Measurements from ENCODE around the gene LDLRAP1. TPM values are rescaled to one million over a fixed set of nuclear protein-coding genes. Genes with fewer than 3 reads are reported as not detected.

LDLRAP1 gene
- total and polyA plus RNA-seq, 8 donors, result 10.6 to 73.7 (median 17.6) TPM; not detected in 1

DNA sequence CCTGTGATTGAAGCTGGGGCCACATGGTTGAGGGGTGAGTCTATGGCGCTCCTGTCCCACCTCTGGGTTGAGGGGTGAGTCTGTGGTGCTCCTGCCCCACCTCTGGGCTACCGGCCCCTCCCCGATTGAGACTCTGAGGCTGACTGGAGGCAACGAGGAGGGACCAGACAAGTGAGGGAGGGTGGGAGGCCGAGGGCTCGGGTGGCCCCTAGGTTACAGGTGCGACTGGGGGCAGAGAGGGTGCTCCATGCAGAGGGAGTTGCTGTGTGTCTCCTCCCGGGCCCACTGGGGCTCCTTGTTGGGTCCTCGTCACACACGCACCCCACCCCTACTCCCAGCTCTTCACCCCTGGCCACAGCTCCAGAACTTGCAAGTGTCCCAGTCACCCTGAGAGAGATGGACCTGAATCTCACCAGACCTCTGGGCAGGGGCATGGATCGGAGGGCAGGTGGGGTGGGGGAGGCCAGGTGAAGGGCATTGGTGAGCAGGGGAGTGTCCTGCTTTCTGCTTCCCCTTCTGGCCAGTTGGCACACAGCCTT lies 12.8 kb downstream of the LDLRAP1 start:
- intact Hi-C loops (cut with DNase I; ENCODE audit: low total_unique reads), result no loop called here
- no peaks in the 10 kb centered on the region for H3K9me3 ChIP-seq
- TF ChIP-seq, protein P1, sequence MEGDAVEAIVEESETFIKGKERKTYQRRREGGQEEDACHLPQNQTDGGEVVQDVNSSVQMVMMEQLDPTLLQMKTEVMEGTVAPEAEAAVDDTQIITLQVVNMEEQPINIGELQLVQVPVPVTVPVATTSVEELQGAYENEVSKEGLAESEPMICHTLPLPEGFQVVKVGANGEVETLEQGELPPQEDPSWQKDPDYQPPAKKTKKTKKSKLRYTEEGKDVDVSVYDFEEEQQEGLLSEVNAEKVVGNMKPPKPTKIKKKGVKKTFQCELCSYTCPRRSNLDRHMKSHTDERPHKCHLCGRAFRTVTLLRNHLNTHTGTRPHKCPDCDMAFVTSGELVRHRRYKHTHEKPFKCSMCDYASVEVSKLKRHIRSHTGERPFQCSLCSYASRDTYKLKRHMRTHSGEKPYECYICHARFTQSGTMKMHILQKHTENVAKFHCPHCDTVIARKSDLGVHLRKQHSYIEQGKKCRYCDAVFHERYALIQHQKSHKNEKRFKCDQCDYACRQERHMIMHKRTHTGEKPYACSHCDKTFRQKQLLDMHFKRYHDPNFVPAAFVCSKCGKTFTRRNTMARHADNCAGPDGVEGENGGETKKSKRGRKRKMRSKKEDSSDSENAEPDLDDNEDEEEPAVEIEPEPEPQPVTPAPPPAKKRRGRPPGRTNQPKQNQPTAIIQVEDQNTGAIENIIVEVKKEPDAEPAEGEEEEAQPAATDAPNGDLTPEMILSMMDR (IDR thresholded peaks at IDR 0.05), result no peak
- no peak for TF ChIP-seq POLR2A (IDR thresholded peaks at IDR 0.05)
- TF ChIP-seq POLR2AphosphoS5 (IDR thresholded peaks at IDR 0.05), result no peak
- TF ChIP-seq EP300 (IDR thresholded peaks at IDR 0.05), result no peak
- H3K27ac ChIP-seq, result peak overlapping the region in 3 of 5 donors; percentile 3 to 16 (median 14)
- DNase-seq, result no peak
- H3K4me3 ChIP-seq, result no peak overlapping the region
- H3K4me1 ChIP-seq, result peaks cover 28 to 74% (median 45%) of the 10 kb centered on the region in 4 donors
- no peaks in the 10 kb centered on the region for H3K27me3 ChIP-seq
- 85 to 94% (median 90%) methylated on average over 10 to 11 of the region's 11 CpGs for WGBS, 5 donors
- peaks cover 16 to 49% (median 45%) of the 10 kb centered on the region in 4 donors for H3K36me3 ChIP-seq

DNA sequence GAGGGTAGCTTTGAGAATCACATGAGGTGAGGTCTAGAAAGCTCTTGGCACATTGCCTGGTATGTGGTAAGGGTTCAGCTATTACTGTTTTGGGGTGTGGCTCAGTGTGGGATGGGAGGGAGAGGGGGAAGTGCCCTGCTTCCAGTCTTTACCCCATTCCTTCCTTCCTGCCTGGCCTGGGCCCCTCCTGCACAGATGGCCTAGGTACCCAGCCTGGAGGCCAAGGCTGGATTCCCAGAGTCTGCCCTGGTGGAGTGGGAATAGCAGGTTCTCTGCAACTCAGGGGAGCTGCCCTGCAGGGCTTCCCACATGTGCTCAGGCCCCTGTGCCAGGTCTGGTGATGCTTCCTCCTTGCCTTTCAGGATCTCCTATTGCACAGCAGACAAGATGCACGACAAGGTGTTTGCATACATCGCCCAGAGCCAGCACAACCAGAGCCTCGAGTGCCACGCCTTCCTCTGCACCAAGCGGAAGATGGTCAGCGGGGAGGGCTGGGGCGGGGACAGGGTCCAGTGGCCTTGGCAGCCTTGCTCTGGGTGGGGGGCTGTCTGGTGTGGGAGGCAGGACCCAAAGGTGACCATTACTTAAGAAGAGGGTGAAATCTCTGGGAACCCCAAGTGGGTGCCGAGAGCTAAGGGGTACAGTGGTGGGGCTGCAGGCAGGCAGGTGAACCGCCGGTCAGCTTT lies 13.5 kb downstream of the LDLRAP1 start:
- Histone ChIP-seq H3K36me3 (peaks cover 16 to 53% (median 45%) of the 10 kb centered on the region in 4 donors), H3K4me1 (peaks cover 23 to 74% (median 45%) of the 10 kb centered on the region in 4 donors), H3K27me3 (no peaks in the 10 kb centered on the region), H3K4me3 (no peak overlapping the region), H3K9me3 (no peaks in the 10 kb centered on the region), H3K27ac (peak overlapping the region in 2 of 5 donors; percentile 16 to 26)
- TF ChIP-seq, protein P1 (IDR thresholded peaks at IDR 0.05), result no peak
- no peak for TF ChIP-seq EP300 (IDR thresholded peaks at IDR 0.05)
- WGBS, 5 donors, result 71 to 90% (median 82%) methylated on average over 10 of the region's 10 CpGs
- peak in 1 of 2 donors; percentile 81 for DNase-seq
- intact Hi-C loops (cut with DNase I; ENCODE audit: low total_unique reads), result no loop called here

DNA sequence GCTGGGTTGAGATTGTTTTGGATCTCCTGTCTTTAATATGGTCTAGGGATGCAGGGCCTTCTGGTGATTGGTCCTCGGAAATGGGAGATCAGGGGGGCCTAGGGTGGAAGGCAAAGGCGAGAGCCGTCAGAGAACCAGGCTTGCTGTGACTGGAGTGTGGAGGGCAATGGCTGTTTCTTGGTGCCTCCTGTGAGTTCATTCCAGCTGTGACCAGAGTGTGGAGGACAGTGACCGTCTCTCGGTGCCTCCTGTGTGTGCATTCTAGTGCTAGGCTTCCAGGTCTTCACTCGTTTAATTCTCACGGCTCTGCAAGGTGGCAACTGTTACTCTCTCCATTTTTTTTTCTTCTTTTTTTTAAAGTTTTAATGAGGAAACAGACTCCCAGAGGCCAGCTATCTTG lies 14.1 kb downstream of the LDLRAP1 start:
- Histone ChIP-seq H3K4me1 (peaks cover 23 to 74% (median 45%) of the 10 kb centered on the region in 4 donors), H3K4me3 (no peak overlapping the region), H3K36me3 (peaks cover 16 to 59% (median 46%) of the 10 kb centered on the region in 4 donors), H3K27me3 (no peaks in the 10 kb centered on the region), H3K9me3 (no peaks in the 10 kb centered on the region), H3K27ac (peak overlapping the region in 1 of 5 donors; percentile 26)
- no peak for TF ChIP-seq POLR2A (IDR thresholded peaks at IDR 0.05)
- TF ChIP-seq POLR2AphosphoS5 (IDR thresholded peaks at IDR 0.05), result no peak
- TF ChIP-seq, protein P1 (IDR thresholded peaks at IDR 0.05), result no peak
- no peak for TF ChIP-seq EP300 (IDR thresholded peaks at IDR 0.05)
- intact Hi-C loops (cut with DNase I; ENCODE audit: low total_unique reads), result no loop called here
- no peak for DNase-seq
- 78 to 89% (median 85%) methylated on average over 7 of the region's 7 CpGs for WGBS, 5 donors

DNA sequence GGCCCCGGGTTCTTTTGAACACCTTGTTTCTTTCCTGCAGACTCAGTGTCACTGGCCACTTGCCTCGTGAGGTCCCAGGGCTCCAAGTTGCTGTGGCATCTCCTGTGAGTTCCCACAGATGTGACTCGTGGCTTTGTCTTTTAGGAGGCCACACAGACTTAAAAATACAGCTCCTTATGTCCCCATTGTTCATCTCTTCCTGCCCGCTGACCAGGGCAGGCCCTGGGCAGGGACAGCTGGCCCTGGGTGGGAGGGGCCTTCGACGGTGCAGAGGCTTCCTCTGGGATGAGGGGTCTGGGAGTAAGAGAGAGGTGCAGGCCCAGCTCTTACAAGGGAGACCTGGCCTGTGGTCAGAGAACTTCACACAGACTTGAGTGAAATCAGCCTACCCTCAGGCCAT lies 15.6 kb downstream of the LDLRAP1 start:
- intact Hi-C loops (cut with DNase I; ENCODE audit: low total_unique reads), result no loop called here
- H3K4me3 ChIP-seq, result no peak overlapping the region
- no peak for DNase-seq
- peak overlapping the region in 1 of 5 donors; percentile 34 for H3K27ac ChIP-seq
- H3K9me3 ChIP-seq, result no peaks in the 10 kb centered on the region
- H3K4me1 ChIP-seq, result peaks cover 20 to 65% (median 33%) of the 10 kb centered on the region in 4 donors
- H3K36me3 ChIP-seq, result peaks cover 16 to 72% (median 58%) of the 10 kb centered on the region in 4 donors
- H3K27me3 ChIP-seq, result no peaks in the 10 kb centered on the region
- WGBS, 5 donors, result 63 to 70% (median 65%) methylated on average over 6 of the region's 6 CpGs
- TF ChIP-seq POLR2AphosphoS5 (IDR thresholded peaks at IDR 0.05), result no peak
- no peak for TF ChIP-seq POLR2A (IDR thresholded peaks at IDR 0.05)
- TF ChIP-seq, protein P1 (IDR thresholded peaks at IDR 0.05), result no peak
- no peak for TF ChIP-seq EP300 (IDR thresholded peaks at IDR 0.05)
